NCI-H345 (cell line): ENCODE measurements around the gene HDHD3.

ENCODE experiments used
- DNase-seq: peaks from one replicate; lab custom pipeline; 2025; lab: John Stamatoyannopoulos, UW

The HDHD3 gene

DNA sequence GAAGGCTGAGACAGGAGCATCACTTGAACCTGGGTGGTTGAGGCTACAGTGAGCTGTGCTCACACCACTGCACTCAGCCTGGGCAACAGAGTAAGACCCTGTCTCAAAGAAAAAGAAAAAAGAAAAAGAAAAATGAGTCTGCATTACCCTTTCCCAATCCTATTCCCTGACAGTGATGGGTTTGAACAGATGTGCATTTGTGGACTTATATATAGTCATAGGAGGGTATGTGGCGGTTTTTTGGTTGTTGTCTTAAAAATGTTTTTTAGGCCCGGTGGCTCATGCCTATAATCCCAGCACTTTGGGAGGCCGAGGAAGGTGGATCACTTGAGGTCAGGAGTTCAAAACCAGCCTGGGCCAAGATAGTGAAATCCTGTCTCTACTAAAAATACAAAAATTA, 13.4 kb downstream of the HDHD3 start:
- DNase-seq = no peak

DNA sequence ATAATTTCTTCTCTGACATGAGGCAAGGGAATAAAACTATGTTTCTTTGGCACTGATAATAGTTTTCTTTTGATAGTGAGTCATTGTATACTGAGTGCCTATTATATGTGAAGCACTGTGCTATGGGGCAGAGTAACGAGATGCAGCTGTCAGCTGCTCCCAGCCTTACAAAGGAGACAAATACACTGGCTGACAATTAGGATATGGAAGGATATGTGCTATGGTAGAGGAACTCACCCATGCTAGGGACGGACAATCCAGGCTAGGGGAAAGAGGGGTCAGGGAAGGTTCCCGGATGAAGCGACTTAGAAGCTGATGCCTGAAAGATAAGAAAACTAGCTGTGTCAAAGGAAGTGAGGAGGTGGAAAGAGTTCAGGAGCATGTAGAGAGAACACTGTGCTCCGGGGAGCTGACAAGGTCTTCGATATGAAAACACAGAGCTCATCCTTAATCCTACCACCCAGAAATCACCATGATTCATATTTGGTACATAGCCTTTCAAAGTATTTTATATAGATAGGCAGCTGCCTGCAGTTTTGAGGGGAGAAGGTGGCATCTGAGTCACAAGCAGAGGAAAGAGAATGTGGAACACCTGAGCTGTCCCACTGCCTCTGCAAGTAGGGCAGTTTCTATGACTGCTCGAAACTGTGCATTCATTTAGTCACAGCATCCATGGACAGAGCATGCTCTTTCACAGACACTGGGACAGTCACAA, 15.3 kb downstream of the HDHD3 start:
- DNase-seq = no peak

DNA sequence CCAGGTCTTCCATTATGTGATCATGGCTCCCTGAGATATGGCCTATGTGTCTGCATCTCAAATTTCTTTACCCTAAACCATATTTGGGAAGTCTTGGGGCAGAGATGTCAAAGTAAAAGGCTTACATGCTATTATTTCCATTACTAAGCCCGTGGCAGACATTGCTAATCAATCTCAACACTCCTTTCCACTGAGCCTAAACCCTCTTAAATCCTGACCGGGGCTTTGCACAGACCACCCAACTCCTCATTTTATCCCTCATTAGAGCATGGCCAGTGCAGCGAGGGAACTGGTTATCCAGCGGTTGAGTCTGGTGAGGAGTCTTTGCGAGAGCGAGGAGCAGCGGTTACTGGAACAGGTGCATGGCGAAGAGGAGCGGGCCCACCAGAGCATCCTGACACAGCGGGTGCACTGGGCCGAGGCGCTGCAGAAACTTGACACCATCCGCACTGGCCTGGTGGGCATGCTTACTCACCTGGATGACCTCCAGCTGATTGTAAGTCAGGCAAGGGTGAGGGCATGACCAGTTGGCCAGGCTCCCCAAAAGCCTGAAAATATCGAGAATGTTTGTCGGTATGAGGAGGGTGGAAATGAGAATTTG, 16.4 kb downstream of the HDHD3 start:
- no peak for DNase-seq

DNA sequence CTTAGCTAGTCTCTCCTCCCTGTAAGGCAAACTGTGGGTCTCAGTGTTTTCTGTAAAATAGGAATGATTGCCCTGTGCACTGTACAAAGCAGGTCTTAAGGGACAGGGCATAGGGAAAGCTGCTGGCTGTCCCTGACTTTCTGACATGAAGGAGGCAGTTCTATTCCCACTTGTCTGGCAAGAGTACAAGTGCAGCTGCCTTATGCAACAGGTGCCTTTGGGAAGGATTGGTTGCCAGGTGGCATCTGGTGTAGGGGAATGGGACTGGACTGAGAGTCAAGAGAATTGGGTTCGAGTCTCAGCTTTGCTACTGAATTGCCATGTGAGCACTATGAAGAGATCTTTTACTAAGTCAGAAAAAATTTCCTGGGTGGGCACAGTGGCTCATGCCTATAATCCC, 17.4 kb downstream of the HDHD3 start:
- no peak for DNase-seq

DNA sequence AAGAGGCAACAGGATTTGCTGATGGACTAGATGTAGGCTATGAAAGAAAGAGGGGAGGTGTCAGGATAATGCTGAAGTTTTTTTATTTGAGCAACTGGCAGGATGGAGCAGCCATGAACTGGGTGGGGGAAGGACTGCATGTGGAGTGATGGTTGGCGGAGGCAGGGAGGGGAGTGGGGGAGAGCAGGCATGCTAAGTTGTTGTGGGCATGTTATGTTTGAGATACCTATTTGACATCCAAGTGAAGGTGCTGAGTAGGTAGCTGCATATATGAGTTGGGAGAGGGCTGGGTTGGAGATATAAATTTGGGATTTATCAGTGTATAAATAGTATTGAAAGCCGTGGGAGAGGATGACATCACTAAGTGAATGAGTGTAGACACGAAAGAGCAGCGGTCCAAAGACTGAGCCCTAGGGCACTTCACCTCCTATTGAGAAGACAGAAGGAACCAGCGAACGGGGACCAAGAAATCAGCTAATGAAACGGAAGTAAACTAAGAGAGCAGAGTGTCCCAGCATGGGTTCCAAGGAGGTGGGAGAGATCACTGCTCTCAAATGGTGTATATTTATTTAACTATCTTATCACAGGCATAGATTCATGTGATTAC, 20.0 kb downstream of the HDHD3 start:
- DNase-seq = no peak

DNA sequence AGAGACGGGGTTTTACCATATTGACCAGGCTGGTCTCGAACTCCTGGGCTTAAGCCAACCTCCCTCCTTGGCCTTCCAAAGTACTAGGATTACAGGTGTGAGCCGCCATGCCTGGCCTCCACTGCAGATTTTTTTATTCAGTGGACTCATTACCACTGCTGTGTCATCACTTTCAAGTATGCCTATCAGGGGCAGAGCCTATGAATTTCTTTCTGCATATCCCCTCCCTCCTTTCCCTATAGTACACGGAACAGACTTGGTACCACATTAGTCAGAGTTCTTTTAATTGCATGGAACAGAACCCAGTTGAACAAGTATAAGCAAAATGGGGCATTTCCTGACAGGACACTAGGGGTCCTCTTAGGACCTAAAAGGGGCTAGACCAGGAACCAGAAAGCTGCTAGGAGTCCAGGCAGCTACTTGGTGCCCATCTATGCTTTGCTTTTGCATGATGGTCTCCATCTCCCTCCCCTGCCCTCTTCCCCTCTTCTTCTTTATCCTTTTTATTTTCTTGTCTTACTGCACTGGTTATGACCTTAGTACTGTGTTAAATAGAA, 21.7 kb downstream of the HDHD3 start:
- DNase-seq = no peak

DNA sequence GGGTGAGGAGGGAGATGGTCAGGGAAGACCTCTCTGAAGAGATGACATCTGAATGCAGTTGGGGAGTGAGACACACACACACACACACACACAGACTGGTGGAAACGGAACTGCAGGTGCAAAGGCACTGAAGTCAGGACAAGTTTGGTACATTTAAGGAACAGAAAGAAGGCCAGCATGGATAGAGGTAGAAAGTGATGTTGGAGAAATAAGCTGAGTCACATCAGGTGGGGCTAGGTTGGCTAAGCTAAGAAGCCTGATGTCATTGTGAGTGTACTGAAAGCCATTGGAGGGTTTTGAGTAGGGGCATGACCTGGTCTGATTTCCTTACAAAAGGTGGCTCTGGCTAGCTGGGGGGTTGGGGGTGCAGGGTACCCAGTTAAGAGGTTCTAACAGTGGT, 24.4 kb downstream of the HDHD3 start:
- no peak for DNase-seq

DNA sequence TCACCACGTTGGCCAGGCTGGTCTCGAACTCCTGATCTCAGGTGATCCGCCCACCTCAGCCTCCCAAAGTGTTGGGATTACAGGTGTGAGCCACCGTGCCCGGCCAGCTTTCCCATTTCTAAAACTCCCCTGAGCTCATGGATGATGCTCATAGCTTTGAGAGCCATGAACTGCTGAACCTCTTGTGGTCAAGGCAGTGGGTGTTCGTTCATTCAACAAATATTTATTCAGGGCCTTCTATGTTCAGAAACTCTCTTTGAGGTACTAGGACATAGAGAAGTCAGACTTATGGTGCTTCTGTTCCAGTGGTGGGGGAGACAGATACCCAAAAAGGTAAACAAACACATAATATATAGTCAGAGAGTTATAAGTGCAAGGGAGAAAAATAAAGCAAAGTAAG, 24.8 kb downstream of the HDHD3 start:
- no peak for DNase-seq

DNA sequence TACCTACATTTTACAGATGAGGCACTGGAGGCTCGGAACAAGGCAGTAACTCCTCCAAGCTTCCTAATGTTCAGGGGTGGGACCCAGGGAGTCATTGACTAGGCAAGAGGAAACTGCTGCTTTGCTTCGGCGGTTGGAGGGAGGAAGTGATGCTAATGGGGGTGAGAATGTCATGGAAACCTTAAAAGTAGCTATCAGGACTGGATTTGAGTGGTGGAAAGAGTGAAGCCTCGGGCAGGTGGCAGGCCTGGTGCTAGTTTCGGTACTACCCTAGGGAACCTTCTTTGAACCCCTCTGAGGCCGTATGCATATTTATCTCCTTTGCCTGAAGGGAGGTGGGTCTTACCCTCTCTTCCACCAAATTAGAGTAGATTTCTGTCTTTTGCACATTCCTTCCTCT, 25.8 kb downstream of the HDHD3 start:
- DNase-seq = no peak

DNA sequence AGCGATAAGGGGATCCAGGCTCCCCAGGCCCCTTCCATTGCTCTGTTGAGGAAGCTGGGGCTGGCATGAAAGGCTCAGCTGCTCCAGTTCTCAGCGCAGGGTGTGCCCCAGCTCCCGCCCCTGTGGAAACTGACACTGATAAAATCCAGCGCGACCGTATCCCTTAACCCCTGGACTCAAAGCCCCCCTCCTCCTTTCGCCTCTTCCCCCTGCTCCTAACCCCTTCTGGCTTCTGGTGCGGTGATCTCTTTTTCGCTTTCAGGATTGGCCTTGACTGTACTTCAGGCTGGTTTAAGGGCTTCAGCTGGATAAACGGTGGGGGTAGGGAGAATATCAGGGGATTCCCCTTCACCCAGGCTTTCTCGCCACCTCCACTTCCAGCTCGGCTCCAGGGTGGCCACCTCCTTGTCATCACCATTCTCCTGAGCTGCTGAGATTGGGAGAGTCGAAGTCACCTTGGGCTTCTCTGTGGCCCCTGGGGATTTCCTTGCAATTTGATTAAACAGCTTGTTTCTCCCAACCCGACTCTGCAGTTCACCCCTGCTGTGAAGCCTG, 26.6 kb downstream of the HDHD3 start:
- no peak for DNase-seq

DNA sequence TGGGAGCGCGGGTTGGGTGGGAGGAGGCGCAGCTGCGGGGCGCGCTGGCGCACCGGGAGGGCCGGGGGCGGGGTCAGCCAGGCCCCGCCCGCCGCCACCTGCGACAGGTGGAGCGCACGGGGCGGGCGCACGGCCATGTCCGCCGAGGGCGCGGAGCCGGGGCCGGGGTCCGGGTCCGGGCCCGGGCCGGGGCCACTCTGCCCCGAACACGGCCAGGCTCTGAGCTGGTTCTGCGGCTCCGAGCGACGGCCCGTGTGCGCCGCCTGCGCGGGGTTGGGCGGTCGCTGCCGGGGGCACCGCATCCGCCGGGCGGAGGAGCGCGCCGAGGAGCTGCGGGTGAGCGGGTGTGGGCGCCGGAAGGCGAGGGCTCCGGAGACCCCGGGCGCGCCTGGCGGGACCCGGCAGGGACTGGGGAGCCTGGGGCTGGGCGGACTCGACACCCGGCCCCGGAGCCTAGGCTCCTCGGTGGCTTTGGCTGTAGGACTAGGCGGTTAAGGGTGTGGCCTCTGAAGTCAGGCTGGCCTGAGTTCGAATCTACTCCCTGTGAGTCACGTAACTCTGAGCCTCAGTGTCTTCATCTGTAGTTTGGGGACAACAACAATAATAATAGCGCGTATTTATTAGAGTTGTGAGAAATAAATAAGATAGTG, 27.2 kb downstream of the HDHD3 start, which contains the start of gene BSPRY:
Gene BSPRY, plus strand, starts transcription at position 97 of the 650 bp plus-strand sequence. Its CDS starts 39 bp downstream, at position 136.
- peak; percentile 70 for DNase-seq

DNA sequence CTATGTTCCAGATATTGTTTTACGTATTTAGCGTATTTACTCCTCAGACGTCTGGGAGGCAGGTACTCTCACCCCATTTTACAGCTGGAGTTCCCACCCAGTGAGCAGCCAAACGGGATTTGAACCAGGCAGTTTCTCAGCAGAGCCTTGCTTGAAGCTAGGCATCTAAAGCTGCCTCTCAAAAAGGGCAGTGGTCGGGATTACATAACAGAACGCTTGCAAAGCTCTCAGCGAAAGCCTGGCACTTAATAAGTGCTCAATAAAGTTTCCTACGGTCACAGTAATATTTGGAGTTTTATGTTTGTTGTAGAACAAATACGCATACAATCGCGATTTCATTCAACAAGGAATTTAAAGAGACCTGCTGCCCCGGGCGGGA, 27.7 kb downstream of the HDHD3 start:
- no peak for DNase-seq

DNA sequence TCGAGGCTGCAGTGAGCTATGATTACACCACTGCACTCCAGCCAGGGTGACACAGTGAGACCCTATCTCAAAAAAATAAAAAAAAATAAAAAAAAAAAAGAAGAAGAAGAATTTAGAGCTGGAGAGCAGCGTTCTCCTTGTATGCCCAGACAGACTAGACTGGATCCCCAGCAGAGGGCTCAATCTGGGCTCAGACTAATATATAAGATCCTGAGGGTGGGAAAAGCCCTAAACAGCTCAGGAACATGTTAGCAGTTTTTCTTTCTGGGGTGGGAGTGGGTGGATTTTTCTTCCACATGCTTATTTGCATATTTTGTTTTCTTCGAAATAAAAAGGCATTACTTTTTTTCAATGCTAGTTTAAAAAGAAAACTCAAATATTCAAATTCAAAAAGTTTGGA, 28.3 kb downstream of the HDHD3 start:
- DNase-seq = no peak

DNA sequence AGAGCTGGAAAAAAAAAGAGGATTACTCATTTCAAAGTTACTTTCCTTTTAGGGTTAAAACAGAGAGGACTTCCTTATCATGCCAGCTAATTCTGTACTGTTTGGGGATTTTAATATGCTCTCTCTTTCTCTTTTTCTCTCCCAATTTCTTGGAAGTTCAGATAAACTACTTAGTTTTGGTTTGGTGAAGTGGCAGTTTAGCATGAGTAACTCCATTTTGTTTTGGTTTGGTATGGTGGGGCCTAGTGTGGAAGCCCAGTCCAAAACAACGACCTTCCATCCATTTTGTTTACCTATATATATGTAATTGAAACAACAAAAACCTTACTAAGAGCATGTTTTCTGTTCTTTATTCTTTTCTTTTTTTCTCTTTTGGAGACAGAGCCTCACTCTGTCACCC, 31.1 kb downstream of the HDHD3 start:
- no peak for DNase-seq

DNA sequence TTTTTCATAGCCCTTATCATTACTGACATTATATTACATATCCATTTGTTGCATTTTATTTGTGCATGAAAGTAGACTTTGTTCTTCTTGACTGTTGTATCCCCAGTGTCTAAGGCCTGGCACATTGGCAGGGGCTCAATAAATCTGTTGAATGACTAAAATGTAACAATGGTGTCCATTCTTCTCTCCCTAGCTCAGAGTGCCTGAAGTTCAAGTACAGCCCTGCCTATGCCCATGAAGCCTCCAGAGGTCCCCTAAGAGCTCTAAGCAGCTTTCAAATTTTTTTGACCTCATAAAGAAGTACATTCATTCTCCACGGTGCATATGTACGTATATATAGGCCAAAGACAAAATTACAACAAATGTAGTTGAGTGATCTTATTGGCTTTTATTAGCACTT, 31.6 kb downstream of the HDHD3 start:
- DNase-seq = no peak

DNA sequence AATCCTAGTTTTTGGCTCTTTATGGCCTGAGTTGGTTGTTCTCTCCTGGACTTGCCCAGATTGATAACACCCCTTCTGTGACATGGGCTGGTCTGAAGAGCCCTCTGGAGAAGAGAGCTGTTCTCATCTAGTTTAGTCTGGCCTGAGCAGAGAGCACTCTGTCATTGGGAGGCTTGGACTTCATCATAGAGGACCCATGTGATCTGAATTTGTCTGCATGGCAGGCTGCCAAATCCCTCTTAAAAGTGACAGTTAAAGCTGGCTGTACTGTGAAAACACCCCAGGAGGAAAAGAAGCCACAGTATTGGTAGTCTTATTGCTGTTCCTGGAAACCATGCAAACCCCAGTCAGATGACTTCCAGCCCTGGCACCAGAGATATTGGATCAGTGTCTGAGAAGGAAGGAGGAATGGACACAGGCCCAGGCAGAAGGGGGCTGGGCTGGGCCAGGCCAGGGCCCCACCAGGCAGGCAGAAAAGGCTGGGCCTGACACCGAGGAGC, 33.0 kb downstream of the HDHD3 start:
- DNase-seq = peak; percentile 98

DNA sequence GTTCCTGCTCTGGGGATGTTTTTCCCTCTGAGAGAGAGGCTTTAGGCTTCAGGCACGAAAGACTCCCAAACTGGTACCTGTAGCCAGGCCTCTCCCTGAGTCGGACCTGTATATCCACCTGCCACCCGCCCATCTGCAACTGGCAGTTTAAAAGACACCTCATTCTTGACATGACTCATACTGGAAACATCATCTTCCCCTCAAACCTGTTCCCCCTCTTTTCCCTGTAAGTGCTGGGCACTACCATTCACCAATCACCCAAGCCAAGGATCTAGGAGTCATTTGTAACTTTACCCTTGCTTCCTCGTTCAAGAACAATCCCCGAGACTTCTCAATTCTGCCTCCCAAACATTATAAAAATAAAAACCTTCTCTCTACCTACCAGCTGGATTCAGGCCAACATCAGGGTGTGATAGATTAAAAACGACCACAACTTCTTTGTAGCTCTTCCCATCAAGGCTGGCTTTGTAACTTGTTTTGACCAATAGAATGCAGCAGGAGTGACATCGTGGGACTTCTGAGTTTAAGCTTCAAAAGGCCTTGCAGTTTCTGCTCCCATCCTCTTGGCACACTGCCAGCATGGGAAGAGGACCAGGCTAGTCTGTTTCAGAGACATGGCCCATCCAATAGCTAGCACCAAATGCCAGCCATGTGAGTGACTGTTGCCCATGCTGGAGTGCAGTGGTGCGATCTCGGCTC, 34.9 kb downstream of the HDHD3 start:
- DNase-seq = peak; percentile 31

DNA sequence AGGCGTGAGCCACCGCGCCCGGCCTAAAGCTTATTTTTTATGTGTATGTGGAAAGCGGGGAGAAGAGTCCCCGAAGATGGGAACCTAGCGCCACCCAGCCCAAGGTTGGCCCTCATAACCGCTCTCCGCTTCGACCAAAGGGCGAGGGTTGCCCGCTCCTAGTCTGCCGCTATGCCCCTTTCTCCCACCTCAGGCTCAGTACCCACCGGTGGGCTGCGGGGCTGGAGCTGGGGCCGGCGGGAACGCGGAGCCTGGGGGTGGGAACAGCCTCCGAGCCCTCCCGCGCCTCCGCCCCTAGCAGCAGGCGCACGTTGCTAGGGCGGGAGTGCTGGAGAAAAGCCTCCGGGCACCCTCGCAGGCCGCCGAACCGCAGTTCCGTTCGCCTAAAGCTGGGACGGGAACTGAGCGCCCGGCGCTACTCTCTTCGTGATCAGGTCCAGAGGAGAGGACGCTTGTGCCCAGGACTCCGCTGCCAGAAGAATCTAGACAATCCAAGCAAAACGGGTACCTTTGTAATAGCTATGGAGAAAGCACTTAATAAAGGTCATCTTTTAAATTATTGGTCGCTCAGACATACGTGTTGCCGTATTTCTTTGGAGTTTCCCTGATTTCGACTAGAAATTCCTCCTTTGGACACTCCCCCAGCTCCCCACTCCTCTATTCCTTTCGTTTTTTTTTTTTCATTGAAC, 36.6 kb downstream of the HDHD3 start, which contains the start of gene WDR31:
Gene WDR31, minus strand, starts transcription at position 265 of the 689 bp plus-strand sequence. CDS start 8,253 bp downstream, outside the sequence.
- peak; percentile 91 for DNase-seq

DNA sequence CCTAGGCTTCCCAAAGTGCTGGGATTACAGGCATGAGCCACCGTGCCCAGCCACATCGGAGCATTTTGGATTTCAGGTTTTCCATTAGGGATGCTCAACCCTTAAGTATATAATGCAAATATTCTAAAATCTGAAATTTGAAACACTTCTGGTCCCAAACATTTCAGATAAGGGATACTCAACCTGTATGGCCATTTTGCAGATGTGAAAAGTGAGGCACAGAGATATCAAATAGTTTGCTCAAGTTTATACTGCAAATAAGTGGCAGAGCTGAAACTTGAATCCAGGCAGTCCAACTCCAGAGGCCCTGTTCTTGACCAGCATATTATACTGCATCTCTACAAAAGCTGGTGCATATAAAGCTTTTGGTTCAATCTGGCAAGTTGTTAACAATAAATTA, 39.1 kb downstream of the HDHD3 start:
- no peak for DNase-seq

DNA sequence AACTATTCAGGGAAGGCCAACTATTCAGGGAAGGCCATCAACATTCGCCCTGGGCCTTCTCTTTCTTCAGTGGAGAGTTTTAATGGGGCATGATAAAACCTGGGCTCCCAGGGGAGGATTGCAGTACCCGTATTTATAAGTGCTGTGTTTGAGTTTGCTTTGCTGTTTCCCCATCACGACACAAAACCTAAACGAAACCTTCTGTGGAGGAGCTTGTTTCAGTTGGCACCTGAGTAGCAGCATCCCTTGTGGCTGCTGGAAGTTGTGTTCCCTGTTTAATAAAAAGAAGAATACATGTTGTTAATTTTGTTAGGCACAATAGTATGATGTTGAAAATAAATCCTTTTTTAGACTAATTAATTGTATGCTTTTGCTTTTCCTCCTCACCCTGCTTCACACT, 45.0 kb downstream of the HDHD3 start:
- DNase-seq = no peak
